Heart right ventricle (tissue), 16 donors: ENCODE results near the gene ITGB3. TPM values are rescaled to one million over a fixed set of nuclear protein-coding genes. Genes with fewer than 3 reads are reported as not detected.
"Not testable (repeated sequence)": the region's sequence is repeated elsewhere in the genome, so short reads cannot be mapped to it uniquely, and the experiment has no call there.

Source experiments
- ATAC-seq, 8 donors: fragments of 200-7000 bp; cut with Tn5 transposase; one replicate each; pipeline ENCODE4 v1.9.1; 2020; ENCODE audit warnings: mild to moderate bottlenecking in 8 of 8, moderate library complexity in 8 of 8, moderate number of reproducible peaks in 1 of 8
- DNase-seq, 2 donors: peaks; one replicate each; pipeline ENCODE4 v3.0.0-alpha.2; 2020
- H3K27ac ChIP-seq, 10 donors: fragments of 200-600 bp; sonication (generic) in 2 of 10; one replicate each; pipeline versions ENCODE4 v1.5.0 to v1.8.0; 2020 to 2022; ENCODE audit warnings: mild to moderate bottlenecking in 3 of 10
- H3K27me3 ChIP-seq, 7 donors: fragments of 200-600 bp; one replicate each; pipeline ENCODE4 v1.8.0; 2021 to 2022; ENCODE audit warnings: mild to moderate bottlenecking in 2 of 7
- H3K36me3 ChIP-seq, 9 donors: fragments of 200-600 bp; sonication (generic) in 1 of 9; one replicate each; pipeline versions ENCODE4 v1.5.0 to v1.8.0; 2020 to 2022; ENCODE audit warnings: mild to moderate bottlenecking in 2 of 9
- H3K4me1 ChIP-seq, 9 donors: fragments of 200-600 bp; sonication (generic) in 1 of 9; one replicate each; pipeline versions ENCODE4 v1.5.0 to v1.8.0; 2020 to 2022; ENCODE audit warnings: mild to moderate bottlenecking in 4 of 9
- H3K4me3 ChIP-seq, 10 donors: fragments of 200-600 bp; sonication (generic) in 2 of 10; one replicate each; pipeline versions ENCODE4 v1.5.0 to v1.8.0; 2020 to 2022; ENCODE audit warnings: mild to moderate bottlenecking in 7 of 10, moderate library complexity in 2 of 10
- H3K9me3 ChIP-seq, 11 donors: fragments of 200-600 bp in 10 of 11; sonication (generic) in 2 of 11; one replicate each; pipeline versions ENCODE4 v1.5.0 to v1.8.0; 2013 to 2022; ENCODE audit warnings: mild to moderate bottlenecking in 2 of 11, control low read depth in 1 of 11, moderate library complexity in 1 of 11
- CTCF ChIP-seq, 9 donors: fragments of 200-600 bp; sonication (generic) in 2 of 9; IDR thresholded peaks; one replicate each; pipeline versions ENCODE4 v1.5.0 to v1.8.0; 2021 to 2022; ENCODE audit warnings: antibody characterized with exemption in 9 of 9, mild to moderate bottlenecking in 5 of 9, moderate library complexity in 1 of 9
- WGBS, 2 donors: extraction: QIAGEN DNeasy Blood & Tissue Kit; methylation state at CpG; one replicate each; pipeline ENCODE4 v1.1.7; 2013; ENCODE audit warnings: inconsistent platforms in 1 of 2; 5-methylcytosine and 5-hydroxymethylcytosine counted together
- intact Hi-C, 10 donors: fragments of 100-400 bp; cut with DNase I; formaldehyde crosslinking; loops; one replicate each; pipeline versions ENCODE4 v1.11.1 to v1.14.2; 2022
- polyA plus RNA-seq, 2 donors: library from polyadenylated mRNA; stranded (reverse); fragments of 200-250 nt; gene quantifications; one replicate each; pipeline ENCODE4 v1.2.3, GENCODE V29; 2013
- total RNA-seq, 10 donors: library from RNA; stranded (reverse); fragmentation: NEBNext Ultra II Directional in 3 of 10; extraction: Animal tissue kit (Norgen Biotek cat#: 25700) in 3 of 10; gene quantifications; one replicate each; pipeline versions ENCODE4 v1.2.1 to v1.2.4, GENCODE V29; 2021 to 2023
- donor health status: Arrhythmogenic right ventricular cardiomyopathy.
- donor health status: ischemic (EF 13 %, LVEDD 7.1; RV severe dilation, severe dysfunction).
- donor health status: healthy with polysubstance abuse.
- donor health status: DM: no; HTN: yes; CAD: no.
- donor health status: DM: no; HTN: no; CAD: no.
- donor health status: ischemic (EF 25% LVEDD 6.9; RV normal size, moderate dysfunction).
- donor health status: ischemic (EF 25% LVEDD 5.7; RV mildly dilated, moderate dysfunction).
- donor health status: healthy.
- donor health status: DM: yes; HTN: yes; CAD: no.
- donor health status: Ischemic cardiomyopathy.
- donor health status: ischemic (EF 35%, LVEDD 5.7; RV mildly dilated, moderate dysfunction).
- donor health status: nonischemic (EF 11% LVEDD 7.7; RV severe dilation, severe dysfunction).
- donor health status: DM: yes; HTN: yes; CAD: no.
- donor health status: PGD.
- donor health status: ischemic (EF 29% LVEDD 5.4; RV normal size, mild dysfunction).
- donor health status: nonischemic (EF 23%, LVEDD 6.1; RV moderate dilation, normal function).

The ITGB3 gene
- total and polyA plus RNA-seq, 12 donors = 1.9 to 18.0 (median 3.2) TPM

- ATAC-seq (no peak), DNase-seq (no peak)
- Histone ChIP-seq H3K4me3 (no peak overlapping the region), H3K27ac (peak overlapping the region in 2 of 10 donors; percentile 29 to 49), H3K4me1 (peaks cover 0 to 43% (median 6%) of the 10 kb centered on the region in 9 donors), H3K27me3 (no peaks in the 10 kb centered on the region), H3K9me3 (peaks cover 0 to 3% (median 0%) of the 10 kb centered on the region in 11 donors), H3K36me3 (no peaks in the 10 kb centered on the region)
- intact Hi-C loops = no loop called here
- WGBS, 2 donors = 41 to 46% methylated on average over 1 of the region's 1 CpG
- TF ChIP-seq CTCF (IDR thresholded peaks at IDR 0.05) = no peak
Observed at GRCh38 chr17:47267354-47267828, 13.8 kb downstream of the ITGB3 start.

GRCh38 chr17:47268964-47269363 is 15.3 kb downstream of the ITGB3 start:
- H3K9me3 ChIP-seq, intact Hi-C loops, ATAC-seq, H3K27ac ChIP-seq, H3K4me3 ChIP-seq, DNase-seq, H3K36me3 ChIP-seq, H3K27me3 ChIP-seq: not testable (repeated sequence)
- peaks cover 0 to 35% (median 6%) of the 10 kb centered on the region in 9 donors for H3K4me1 ChIP-seq
- 90 to 92% methylated on average over 3 of the region's 3 CpGs for WGBS, 2 donors

GRCh38 chr17:47269561-47270280 is 16.1 kb downstream of the ITGB3 start:
- intact Hi-C loops = loop anchor here in 1 of 10 donors (10.0 kb wide), 1 partner anchor 85 kb away; the partner anchor contains the start of gene CDC27
- H3K27me3 ChIP-seq, ATAC-seq, H3K4me3 ChIP-seq, H3K36me3 ChIP-seq, DNase-seq, H3K9me3 ChIP-seq: not testable (repeated sequence)
- H3K4me1 ChIP-seq = peaks cover 0 to 40% (median 7%) of the 10 kb centered on the region in 9 donors
- H3K27ac ChIP-seq = peak overlapping the region in 2 of 10 donors; percentile 19 to 26

- H3K27me3 ChIP-seq = no peaks in the 10 kb centered on the region
- H3K4me1 ChIP-seq = peaks cover 11 to 40% (median 20%) of the 10 kb centered on the region in 9 donors
- H3K36me3 ChIP-seq = no peaks in the 10 kb centered on the region
- intact Hi-C loops = loop anchor here in 1 of 10 donors (10.0 kb wide), 1 partner anchor 86 kb away; the partner anchor contains the start of gene CDC27
- ATAC-seq = no peak
- H3K9me3 ChIP-seq = peaks cover 0 to 3% (median 0%) of the 10 kb centered on the region in 11 donors
- no peak for DNase-seq
- no peak overlapping the region for H3K4me3 ChIP-seq
- WGBS, 2 donors = 91 to 93% methylated on average over 2 of the region's 2 CpGs
- TF ChIP-seq CTCF (IDR thresholded peaks at IDR 0.05) = no peak
- H3K27ac ChIP-seq = no peak overlapping the region
Observed at GRCh38 chr17:47270946-47271705, 17.5 kb downstream of the ITGB3 start.

GRCh38 chr17:47272491-47272890 is 18.9 kb downstream of the ITGB3 start:
- 77 to 79% methylated on average over 1 of the region's 1 CpG for WGBS, 2 donors
- Histone ChIP-seq H3K4me1 (peaks cover 21 to 40% (median 31%) of the 10 kb centered on the region in 9 donors), H3K4me3 (no peak overlapping the region), H3K9me3 (peaks cover 0 to 3% (median 0%) of the 10 kb centered on the region in 11 donors), H3K27me3 (no peaks in the 10 kb centered on the region), H3K27ac (no peak overlapping the region), H3K36me3 (no peaks in the 10 kb centered on the region)
- ATAC-seq = no peak
- TF ChIP-seq CTCF (IDR thresholded peaks at IDR 0.05) = no peak
- no peak for DNase-seq
- intact Hi-C loops = loop anchor here in 1 of 10 donors (10.0 kb wide), 1 partner anchor 88 kb away; the partner anchor contains the start of gene CDC27
